ENCODE data around the gene HDAC10. TPM values are rescaled to one million over a fixed set of nuclear protein-coding genes. Genes with fewer than 3 reads are reported as not detected.

HDAC10 gene
- total RNA-seq, 1 donor from 2014 or later: 81.5 TPM

GRCh38 chr22:50197000-50197800, 53.9 kb downstream of the HDAC10 start:
- Mint-ChIP-seq H3K36me3 (ENCODE audit: insufficient read depth) (no peaks in the 10 kb centered on the region), H3K27ac (no peak overlapping the region), H3K9me3 (ENCODE audit: low read depth) (no peaks in the 10 kb centered on the region), H3K27me3 (no peaks in the 10 kb centered on the region), H3K4me3 (ENCODE audit: low read depth) (no peak overlapping the region), H3K4me1 (ENCODE audit: low read depth) (peaks cover 4% of the 10 kb centered on the region)
- DNase-seq (ENCODE audit: low spot score, unreplicated experiment): no peak
- TF ChIP-seq, protein P1, sequence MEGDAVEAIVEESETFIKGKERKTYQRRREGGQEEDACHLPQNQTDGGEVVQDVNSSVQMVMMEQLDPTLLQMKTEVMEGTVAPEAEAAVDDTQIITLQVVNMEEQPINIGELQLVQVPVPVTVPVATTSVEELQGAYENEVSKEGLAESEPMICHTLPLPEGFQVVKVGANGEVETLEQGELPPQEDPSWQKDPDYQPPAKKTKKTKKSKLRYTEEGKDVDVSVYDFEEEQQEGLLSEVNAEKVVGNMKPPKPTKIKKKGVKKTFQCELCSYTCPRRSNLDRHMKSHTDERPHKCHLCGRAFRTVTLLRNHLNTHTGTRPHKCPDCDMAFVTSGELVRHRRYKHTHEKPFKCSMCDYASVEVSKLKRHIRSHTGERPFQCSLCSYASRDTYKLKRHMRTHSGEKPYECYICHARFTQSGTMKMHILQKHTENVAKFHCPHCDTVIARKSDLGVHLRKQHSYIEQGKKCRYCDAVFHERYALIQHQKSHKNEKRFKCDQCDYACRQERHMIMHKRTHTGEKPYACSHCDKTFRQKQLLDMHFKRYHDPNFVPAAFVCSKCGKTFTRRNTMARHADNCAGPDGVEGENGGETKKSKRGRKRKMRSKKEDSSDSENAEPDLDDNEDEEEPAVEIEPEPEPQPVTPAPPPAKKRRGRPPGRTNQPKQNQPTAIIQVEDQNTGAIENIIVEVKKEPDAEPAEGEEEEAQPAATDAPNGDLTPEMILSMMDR (IDR thresholded peaks at IDR 0.05; ENCODE audit: unreplicated experiment): no peak

- no peaks in the 10 kb centered on the region for H3K27me3 Mint-ChIP-seq
- no peak for DNase-seq (ENCODE audit: low spot score, unreplicated experiment)
- no peaks in the 10 kb centered on the region for H3K4me1 Mint-ChIP-seq (ENCODE audit: low read depth)
- H3K27ac Mint-ChIP-seq: no peak overlapping the region
- no peak overlapping the region for H3K4me3 Mint-ChIP-seq (ENCODE audit: low read depth)
- TF ChIP-seq, protein P1 (IDR thresholded peaks at IDR 0.05; ENCODE audit: unreplicated experiment): no peak
- no peaks in the 10 kb centered on the region for H3K36me3 Mint-ChIP-seq (ENCODE audit: insufficient read depth)
- no peaks in the 10 kb centered on the region for H3K9me3 Mint-ChIP-seq (ENCODE audit: low read depth)
Measured at GRCh38 chr22:50196256-50196655, 54.8 kb downstream of the HDAC10 start.

Other genes starting within 250 kb of the HDAC10 start
- 0.10 TPM in 1 of 2 replicates, not detected in the other for gene IL17REL, start 238.5 kb downstream of the HDAC10 start, total RNA-seq
- gene TTLL8, start 193.0 kb downstream of the HDAC10 start, total RNA-seq: not detected in 2 replicates
- gene MLC1, start 165.8 kb downstream of the HDAC10 start, total RNA-seq: not detected in 2 replicates
- 0.22 TPM in 1 of 2 replicates, not detected in the other for gene MOV10L1, start 161.3 kb downstream of the HDAC10 start, total RNA-seq
- gene PANX2, start 80.5 kb downstream of the HDAC10 start, total RNA-seq: 6.2 and 6.3 TPM in 2 replicates
- 39.4 and 42.1 TPM in 2 replicates for gene TRABD, start 65.4 kb downstream of the HDAC10 start, total RNA-seq
- 24.3 and 24.7 TPM in 2 replicates for gene SELENOO, start 50.3 kb downstream of the HDAC10 start, total RNA-seq
- gene TUBGCP6, start 6.2 kb downstream of the HDAC10 start, total RNA-seq: 62.0 and 70.9 TPM in 2 replicates
- 53.7 and 54.6 TPM in 2 replicates for gene MAPK12, start 10.4 kb upstream of the HDAC10 start, total RNA-seq
- gene MAPK11, start 19.1 kb upstream of the HDAC10 start, total RNA-seq: 2.3 and 2.7 TPM in 2 replicates
- 178 and 182 TPM in 2 replicates for gene PLXNB2, start 56.4 kb upstream of the HDAC10 start, total RNA-seq
- gene DENND6B, start 75.7 kb upstream of the HDAC10 start, total RNA-seq: 35.1 and 36.4 TPM in 2 replicates
- 85.7 and 87.9 TPM in 2 replicates for gene PPP6R2, start 92.1 kb upstream of the HDAC10 start, total RNA-seq
- 86.3 and 96.5 TPM in 2 replicates for gene SBF1, start 223.8 kb upstream of the HDAC10 start, total RNA-seq
- 2.9 and 3.2 TPM in 2 replicates for gene ADM2, start 230.3 kb upstream of the HDAC10 start, total RNA-seq
- gene MIOX, start 235.6 kb upstream of the HDAC10 start, total RNA-seq: 0.69 and 0.98 TPM in 2 replicates